Esophagus muscularis mucosa (tissue), 4 donors: ENCODE data around the gene TNK2. TPM values are rescaled to one million over a fixed set of nuclear protein-coding genes. Genes with fewer than 3 reads are reported as not detected.

Source experiments
- DNase-seq: peaks from one replicate; pipeline ENCODE4 v3.0.0-alpha.2; 2017; ENCODE audit errors: extremely low spot score
- H3K27ac ChIP-seq, 4 donors: fragments of 200-600 bp; sonication (generic); replicated peaks in 1 of 4; 1 replicate in 3 of 4; 2 replicates in 1 of 4; pipeline ENCODE4 v1.5.1; 2016 to 2019; ENCODE audit warnings: mild to moderate bottlenecking in 1 of 4
- H3K27me3 ChIP-seq, 4 donors: fragments of 200-600 bp; sonication (generic); one replicate each; pipeline versions ENCODE4 v1.5.1 to v1.6.0; 2016 to 2019
- H3K36me3 ChIP-seq, 4 donors: fragments of 200-600 bp; sonication (generic); one replicate each; pipeline ENCODE4 v1.5.1; 2016 to 2019
- H3K4me1 ChIP-seq, 4 donors: fragments of 200-600 bp; sonication (generic); one replicate each; pipeline ENCODE4 v1.5.1; 2016 to 2019
- H3K4me3 ChIP-seq, 4 donors: fragments of 200-600 bp; sonication (generic); 1 replicate in 2 of 4; 2 replicates in 2 of 4; pipeline ENCODE4 v1.5.1; 2016 to 2019; ENCODE audit warnings: mild to moderate bottlenecking in 4 of 4, moderate library complexity in 1 of 4
- H3K9me3 ChIP-seq, 4 donors: fragments of 200-600 bp; sonication (generic); 1 replicate in 3 of 4; 2 replicates in 1 of 4; pipeline ENCODE4 v1.5.1; 2016 to 2019
- CTCF ChIP-seq, 3 experiments: fragments of 200-600 bp in 2 of 3; fragments of 450-650 bp in 1 of 3; sonication (generic) in 2 of 3; IDR thresholded peaks; one replicate each; pipeline ENCODE4 v1.5.1; 2017 to 2019; ENCODE audit warnings: antibody characterized with exemption in 3 of 3, mild to moderate bottlenecking in 2 of 3, moderate library complexity in 1 of 3
- EP300 ChIP-seq: sonication (generic); formaldehyde crosslinking; IDR thresholded peaks from one replicate; pipeline ENCODE4 v1.6.1; 2017; ENCODE audit warnings: antibody characterized with exemption
- POLR2A ChIP-seq: fragments of 450-650 bp; IDR thresholded peaks from one replicate; pipeline ENCODE4 v1.6.1; 2017; ENCODE audit warnings: antibody characterized with exemption, moderate library complexity, mild to moderate bottlenecking, low read depth
- POLR2AphosphoS5 ChIP-seq, 2 donors: sonication (generic); formaldehyde crosslinking; IDR thresholded peaks; one replicate each; pipeline ENCODE4 v1.6.1; 2017; ENCODE audit warnings: antibody characterized with exemption in 2 of 2
- WGBS: methylation state at CpG from one replicate; pipeline ENCODE4 v1.1.5; 2018; 5-methylcytosine and 5-hydroxymethylcytosine counted together
- intact Hi-C: fragments of 100-400 bp; cut with DNase I; formaldehyde crosslinking; loops from one replicate; pipeline ENCODE4 v1.15.1; 2023
- total RNA-seq, 4 donors: library from RNA; depleted of rRNA; stranded (reverse); fragments of >200 nt; gene quantifications; one replicate each; pipeline versions ENCODE4 v1.1.0 to v1.2.1, GENCODE V29; 2016

Gene TNK2
- total RNA-seq, 4 donors from 2014 or later: 16.4 to 42.3 (median 28.3) TPM

- Histone ChIP-seq H3K27me3 (no peaks in the 10 kb centered on the region), H3K4me3 (no peak overlapping the region), H3K9me3 (no peaks in the 10 kb centered on the region), H3K4me1 (peaks cover 1 to 11% (median 6%) of the 10 kb centered on the region in 4 donors), H3K36me3 (peaks cover 36 to 86% (median 84%) of the 10 kb centered on the region in 4 donors), H3K27ac (no peak overlapping the region)
- intact Hi-C loops: no loop called here
- no peak for DNase-seq
- WGBS: 100% methylated on average over 2 of the region's 30 CpGs
- TF ChIP-seq EP300 (no peak), POLR2A (no peak), CTCF (IDR thresholded peaks at IDR 0.05) (no peak), POLR2AphosphoS5 (IDR thresholded peaks at IDR 0.05) (no peak)
These were observed 39.4 kb downstream of the TNK2 start for GRCh38 chr3:195868866-195869412.

- TF ChIP-seq EP300 (no peak), POLR2AphosphoS5 (IDR thresholded peaks at IDR 0.05) (no peak), POLR2A (no peak), CTCF (IDR thresholded peaks at IDR 0.05) (no peak)
- over 99% methylated on average over 17 of the region's 39 CpGs for WGBS
These were observed 40.0 kb downstream of the TNK2 start for GRCh38 chr3:195868336-195868865.

GRCh38 chr3:195867631-195868335 is 40.6 kb downstream of the TNK2 start:
- H3K4me1 ChIP-seq: peaks cover 10 to 14% (median 13%) of the 10 kb centered on the region in 4 donors
- no peaks in the 10 kb centered on the region for H3K27me3 ChIP-seq
- intact Hi-C loops: no loop called here
- no peak for TF ChIP-seq EP300
- no peak for TF ChIP-seq POLR2A
- TF ChIP-seq CTCF (IDR thresholded peaks at IDR 0.05): no peak
- TF ChIP-seq POLR2AphosphoS5 (IDR thresholded peaks at IDR 0.05): no peak
- WGBS: 91% methylated on average over 29 of the region's 40 CpGs
- no peak overlapping the region for H3K27ac ChIP-seq
- no peaks in the 10 kb centered on the region for H3K9me3 ChIP-seq
- DNase-seq: no peak
- H3K36me3 ChIP-seq: peaks cover 36 to 82% (median 74%) of the 10 kb centered on the region in 4 donors
- H3K4me3 ChIP-seq: no peak overlapping the region

More at GRCh38 chr3:195868336-195868865, 40.0 kb downstream of the TNK2 start:
- DNase-seq: no peak
- no peak overlapping the region for H3K27ac ChIP-seq
- intact Hi-C loops: no loop called here
- H3K9me3 ChIP-seq: no peaks in the 10 kb centered on the region
- peaks cover 36 to 88% (median 81%) of the 10 kb centered on the region in 4 donors for H3K36me3 ChIP-seq
- no peaks in the 10 kb centered on the region for H3K27me3 ChIP-seq
- no peak overlapping the region for H3K4me3 ChIP-seq
- H3K4me1 ChIP-seq: peaks cover 6 to 11% (median 8%) of the 10 kb centered on the region in 4 donors

- H3K27me3 ChIP-seq: no peaks in the 10 kb centered on the region
- 78% methylated on average over 8 of the region's 30 CpGs for WGBS
- H3K4me3 ChIP-seq: no peak overlapping the region
- TF ChIP-seq EP300: no peak
- TF ChIP-seq POLR2A: no peak
- no peak for TF ChIP-seq POLR2AphosphoS5 (IDR thresholded peaks at IDR 0.05)
- TF ChIP-seq CTCF (IDR thresholded peaks at IDR 0.05): no peak
- no peaks in the 10 kb centered on the region for H3K9me3 ChIP-seq
- intact Hi-C loops: no loop called here
- H3K36me3 ChIP-seq: peaks cover 30 to 73% (median 66%) of the 10 kb centered on the region in 4 donors
- no peak overlapping the region for H3K27ac ChIP-seq
- H3K4me1 ChIP-seq: peaks cover 10 to 16% (median 15%) of the 10 kb centered on the region in 4 donors
- DNase-seq: no peak
These were observed 41.5 kb downstream of the TNK2 start for GRCh38 chr3:195866686-195867511.
